OCI-LY3 (cell line): ENCODE data around the gene SOCS7.

Experiments
- EZH2phosphoT487 ChIP-seq: fragments of 200-600 bp; shearing (Covaris generic); IDR thresholded peaks from 2 replicates; pipeline ENCODE4 v1.6.1; 2018; ENCODE audit warnings: antibody characterized with exemption, mixed run types, low read depth
- TF ChIP-seq, protein P1 (sequence below): fragments of 200-600, 300-600 bp; sonication (generic); IDR thresholded peaks from 2 replicates; pipeline ENCODE4 v1.5.1; 2014; ENCODE audit warnings: antibody characterized with exemption, low read length, low read depth

DNA sequence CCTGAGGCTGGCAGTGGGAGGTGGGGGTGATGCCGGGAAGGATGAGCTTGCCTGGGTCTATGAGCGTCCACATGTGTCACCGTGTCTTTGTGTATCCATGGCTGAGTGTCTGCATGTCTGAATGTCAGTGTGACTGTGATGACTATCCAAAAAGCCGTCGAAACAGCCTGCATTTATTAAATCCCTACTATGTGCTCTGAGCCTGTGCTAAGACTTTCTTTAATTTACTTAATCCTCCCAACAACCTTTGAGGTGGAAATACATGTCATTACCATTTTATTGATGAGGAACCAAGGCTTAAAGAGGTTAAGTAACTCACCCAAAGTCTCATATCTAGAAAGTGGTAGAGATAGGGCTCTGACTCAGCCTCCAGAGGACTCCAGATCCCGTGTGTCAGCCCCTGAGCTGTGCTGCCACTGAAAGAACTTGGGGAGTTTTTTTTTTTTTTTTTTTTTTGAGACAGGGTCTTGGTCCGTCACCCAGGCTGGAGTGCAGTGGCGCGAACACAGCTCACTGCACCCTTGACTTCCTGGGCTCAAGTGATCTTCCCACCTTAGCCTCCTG is 96.6 kb downstream of the SOCS7 start:
- TF ChIP-seq, protein P1, sequence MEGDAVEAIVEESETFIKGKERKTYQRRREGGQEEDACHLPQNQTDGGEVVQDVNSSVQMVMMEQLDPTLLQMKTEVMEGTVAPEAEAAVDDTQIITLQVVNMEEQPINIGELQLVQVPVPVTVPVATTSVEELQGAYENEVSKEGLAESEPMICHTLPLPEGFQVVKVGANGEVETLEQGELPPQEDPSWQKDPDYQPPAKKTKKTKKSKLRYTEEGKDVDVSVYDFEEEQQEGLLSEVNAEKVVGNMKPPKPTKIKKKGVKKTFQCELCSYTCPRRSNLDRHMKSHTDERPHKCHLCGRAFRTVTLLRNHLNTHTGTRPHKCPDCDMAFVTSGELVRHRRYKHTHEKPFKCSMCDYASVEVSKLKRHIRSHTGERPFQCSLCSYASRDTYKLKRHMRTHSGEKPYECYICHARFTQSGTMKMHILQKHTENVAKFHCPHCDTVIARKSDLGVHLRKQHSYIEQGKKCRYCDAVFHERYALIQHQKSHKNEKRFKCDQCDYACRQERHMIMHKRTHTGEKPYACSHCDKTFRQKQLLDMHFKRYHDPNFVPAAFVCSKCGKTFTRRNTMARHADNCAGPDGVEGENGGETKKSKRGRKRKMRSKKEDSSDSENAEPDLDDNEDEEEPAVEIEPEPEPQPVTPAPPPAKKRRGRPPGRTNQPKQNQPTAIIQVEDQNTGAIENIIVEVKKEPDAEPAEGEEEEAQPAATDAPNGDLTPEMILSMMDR: no peak
- TF ChIP-seq EZH2phosphoT487: no peak
